ENCODE measurements around the gene NOBOX.

Gene NOBOX

DNA sequence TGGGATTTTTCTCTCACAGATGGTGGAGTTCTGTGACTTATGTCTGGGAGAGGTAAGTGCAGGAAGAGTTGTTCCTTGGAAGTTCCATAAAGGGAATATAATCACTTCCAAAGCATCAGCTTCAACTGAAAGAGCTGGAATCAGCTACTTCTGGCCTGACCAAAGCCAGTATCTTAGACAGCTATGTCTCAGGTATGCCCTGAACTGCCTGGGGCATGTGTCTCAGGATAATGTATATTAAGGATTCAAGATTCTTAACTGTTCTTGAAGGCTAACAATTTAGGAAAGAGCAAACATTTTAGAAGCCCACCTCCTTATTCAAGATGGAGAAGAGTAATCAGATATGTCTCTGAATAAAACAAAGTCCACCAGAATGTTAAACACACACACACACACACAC is 12.4 kb upstream of the NOBOX start:
- no peaks in the 10 kb centered on the region for H3K36me3 ChIP-seq (ENCODE audit: control insufficient read depth, insufficient read depth, low read length)
- no peaks in the 10 kb centered on the region for H3K9me3 ChIP-seq (ENCODE audit: control insufficient read depth, low read length)
- no peaks in the 10 kb centered on the region for H3K4me1 ChIP-seq (ENCODE audit: control insufficient read depth, insufficient read depth, low read length, poor library complexity, severe bottlenecking)
- no peak overlapping the region for H3K4me3 ChIP-seq (ENCODE audit: extremely low read depth, insufficient read depth, low read length, poor library complexity, severe bottlenecking)
- H3K27ac ChIP-seq (ENCODE audit: low read depth, low read length, severe bottlenecking) = no peak overlapping the region

DNA sequence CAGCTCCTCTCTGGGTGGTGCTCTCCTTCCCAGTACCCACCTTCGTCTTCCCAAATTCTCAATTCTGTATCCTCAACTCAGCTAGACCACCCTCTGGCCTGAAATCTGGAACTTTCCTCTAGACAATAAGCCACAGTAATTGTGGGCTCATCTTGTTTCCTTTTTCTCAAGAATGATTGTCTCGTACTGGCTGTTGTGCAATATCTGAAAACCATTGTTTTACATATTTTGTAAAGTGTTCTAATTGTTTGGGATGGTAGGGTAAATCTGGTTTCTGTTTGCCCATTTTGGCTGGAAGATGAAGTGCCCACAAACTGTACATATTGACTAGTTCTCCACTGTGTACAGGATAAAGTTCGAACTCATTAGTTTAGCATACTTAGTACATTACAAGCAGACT is 11.3 kb upstream of the NOBOX start:
- WGBS, 2 experiments (ENCODE audit: insufficient coverage in 2 of 2) = 50 to 71% methylated on average over 1 to 2 of the region's 3 CpGs
- Histone ChIP-seq H3K4me1 (ENCODE audit: control insufficient read depth, insufficient read depth, low read length, poor library complexity, severe bottlenecking) (no peaks in the 10 kb centered on the region), H3K4me3 (ENCODE audit: extremely low read depth, insufficient read depth, low read length, poor library complexity, severe bottlenecking) (no peak overlapping the region), H3K9me3 (ENCODE audit: control insufficient read depth, low read length) (no peaks in the 10 kb centered on the region), H3K36me3 (ENCODE audit: control insufficient read depth, insufficient read depth, low read length) (no peaks in the 10 kb centered on the region), H3K27ac (ENCODE audit: low read depth, low read length, severe bottlenecking) (no peak overlapping the region)

DNA sequence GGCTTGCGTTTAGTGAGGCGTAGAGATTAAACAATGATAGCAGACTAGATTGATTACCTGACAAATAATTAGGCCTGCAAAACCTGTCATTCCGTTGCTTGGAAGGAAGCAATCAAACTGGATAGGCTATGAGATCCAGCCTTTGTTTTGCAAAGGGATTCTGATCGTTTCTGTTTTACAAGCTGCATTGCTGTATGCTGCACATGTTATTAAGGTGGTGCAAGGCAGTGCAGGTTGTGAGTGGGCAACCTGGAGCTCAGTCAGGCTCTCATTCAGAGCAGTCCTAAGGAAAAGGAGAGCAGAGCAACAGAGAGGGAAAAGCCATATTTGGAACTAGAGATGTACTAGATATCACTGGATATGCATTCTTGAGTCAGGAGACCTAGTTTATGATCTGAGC is 6.9 kb upstream of the NOBOX start:
- 86 to 89% methylated on average over 4 of the region's 4 CpGs for WGBS, 2 experiments (ENCODE audit: insufficient coverage in 2 of 2)
- no peak overlapping the region for H3K27ac ChIP-seq (ENCODE audit: low read depth, low read length, severe bottlenecking)
- no peaks in the 10 kb centered on the region for H3K4me1 ChIP-seq (ENCODE audit: control insufficient read depth, insufficient read depth, low read length, poor library complexity, severe bottlenecking)
- H3K4me3 ChIP-seq (ENCODE audit: extremely low read depth, insufficient read depth, low read length, poor library complexity, severe bottlenecking) = no peak overlapping the region
- no peaks in the 10 kb centered on the region for H3K36me3 ChIP-seq (ENCODE audit: control insufficient read depth, insufficient read depth, low read length)
- no peaks in the 10 kb centered on the region for H3K9me3 ChIP-seq (ENCODE audit: control insufficient read depth, low read length)

DNA sequence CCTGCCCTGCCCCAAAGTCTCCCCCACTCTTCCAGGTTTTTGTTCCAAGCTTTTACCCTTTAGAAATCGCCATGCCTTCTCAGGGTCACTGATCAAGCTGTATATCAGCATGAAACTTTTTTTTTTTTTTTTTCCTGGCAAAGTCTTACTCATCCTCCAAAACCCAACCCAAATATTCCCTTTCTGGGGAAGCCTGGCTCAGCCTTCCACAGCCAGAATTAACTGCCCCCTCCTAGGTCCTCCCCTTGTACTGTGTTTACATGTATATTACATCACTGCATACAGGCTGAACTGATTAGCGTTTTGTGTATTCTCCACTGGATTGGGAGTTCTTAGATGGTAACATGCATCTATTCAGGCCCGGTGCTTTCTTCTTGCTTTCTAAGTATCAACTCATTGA is 4.6 kb upstream of the NOBOX start:
- Histone ChIP-seq H3K4me3 (ENCODE audit: extremely low read depth, insufficient read depth, low read length, poor library complexity, severe bottlenecking) (no peak overlapping the region), H3K36me3 (ENCODE audit: control insufficient read depth, insufficient read depth, low read length) (no peaks in the 10 kb centered on the region), H3K4me1 (ENCODE audit: control insufficient read depth, insufficient read depth, low read length, poor library complexity, severe bottlenecking) (no peaks in the 10 kb centered on the region), H3K27ac (ENCODE audit: low read depth, low read length, severe bottlenecking) (no peak overlapping the region), H3K9me3 (ENCODE audit: control insufficient read depth, low read length) (no peaks in the 10 kb centered on the region)
- WGBS, 2 experiments (ENCODE audit: insufficient coverage in 2 of 2) = 63 to 100% methylated on average over 1 to 2 of the region's 3 CpGs

DNA sequence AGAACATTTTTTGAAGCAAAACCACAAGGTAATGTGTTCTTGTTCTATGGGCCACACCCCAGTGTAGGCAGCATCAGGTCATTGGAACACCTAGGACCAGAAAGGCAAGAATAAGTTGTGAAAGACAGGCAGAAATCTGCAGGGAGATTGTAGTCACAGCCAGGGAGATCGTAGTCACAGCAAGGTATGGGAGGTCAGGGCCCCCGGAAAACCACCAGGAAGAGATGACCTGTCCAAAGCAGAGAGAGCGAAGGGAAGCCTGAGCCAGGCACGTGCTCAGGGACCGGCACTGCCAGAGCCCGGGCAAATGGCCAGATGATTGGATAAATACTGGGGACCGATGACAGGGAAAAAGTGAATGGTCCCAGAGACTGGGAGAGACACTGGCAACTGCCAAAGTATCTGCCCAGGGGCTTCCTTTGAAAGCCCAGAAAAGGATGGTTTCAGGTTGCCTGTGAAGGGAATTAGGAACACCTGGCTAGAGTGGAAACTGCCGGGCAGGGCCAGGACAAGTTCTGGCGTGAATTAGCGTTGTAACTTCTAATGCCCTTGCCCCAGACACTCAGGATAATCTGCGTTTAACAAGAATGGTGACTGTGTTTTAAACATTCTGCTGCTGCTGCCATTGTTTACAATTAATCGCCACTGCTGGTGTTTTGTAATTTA is 3.9 kb upstream of the NOBOX start:
- H3K27ac ChIP-seq (ENCODE audit: low read depth, low read length, severe bottlenecking) = no peak overlapping the region
- WGBS, 2 experiments (ENCODE audit: insufficient coverage in 2 of 2) = 89% methylated on average over 11 of the region's 12 CpGs
- no peaks in the 10 kb centered on the region for H3K4me1 ChIP-seq (ENCODE audit: control insufficient read depth, insufficient read depth, low read length, poor library complexity, severe bottlenecking)
- H3K9me3 ChIP-seq (ENCODE audit: control insufficient read depth, low read length) = no peaks in the 10 kb centered on the region
- H3K4me3 ChIP-seq (ENCODE audit: extremely low read depth, insufficient read depth, low read length, poor library complexity, severe bottlenecking) = no peak overlapping the region
- no peaks in the 10 kb centered on the region for H3K36me3 ChIP-seq (ENCODE audit: control insufficient read depth, insufficient read depth, low read length)

DNA sequence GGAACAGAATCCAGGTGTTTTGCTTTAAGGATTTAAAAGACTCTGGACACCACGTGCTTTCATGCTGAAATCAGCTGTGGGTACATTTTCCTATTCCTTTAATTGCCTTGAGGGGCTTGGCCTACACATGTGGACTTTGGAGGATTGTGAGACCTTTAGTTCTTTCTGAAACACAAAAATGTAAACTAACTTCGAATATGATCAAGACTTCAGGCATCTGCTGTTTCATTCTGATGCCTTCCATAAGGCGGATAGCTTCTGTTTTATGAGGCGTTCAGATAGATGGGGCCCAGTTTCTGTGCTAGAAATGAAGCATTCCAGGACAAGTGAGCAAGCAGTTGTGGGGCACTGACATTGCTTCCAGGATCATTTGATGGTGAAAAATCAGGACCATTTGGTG is 1.5 kb upstream of the NOBOX start:
- Histone ChIP-seq H3K36me3 (ENCODE audit: control insufficient read depth, insufficient read depth, low read length) (no peaks in the 10 kb centered on the region), H3K9me3 (ENCODE audit: control insufficient read depth, low read length) (no peaks in the 10 kb centered on the region), H3K4me1 (ENCODE audit: control insufficient read depth, insufficient read depth, low read length, poor library complexity, severe bottlenecking) (no peaks in the 10 kb centered on the region), H3K27ac (ENCODE audit: low read depth, low read length, severe bottlenecking) (no peak overlapping the region), H3K4me3 (ENCODE audit: extremely low read depth, insufficient read depth, low read length, poor library complexity, severe bottlenecking) (no peak overlapping the region)
- WGBS, 2 experiments (ENCODE audit: insufficient coverage in 2 of 2) = 85 to 97% methylated on average over 3 to 4 of the region's 4 CpGs

DNA sequence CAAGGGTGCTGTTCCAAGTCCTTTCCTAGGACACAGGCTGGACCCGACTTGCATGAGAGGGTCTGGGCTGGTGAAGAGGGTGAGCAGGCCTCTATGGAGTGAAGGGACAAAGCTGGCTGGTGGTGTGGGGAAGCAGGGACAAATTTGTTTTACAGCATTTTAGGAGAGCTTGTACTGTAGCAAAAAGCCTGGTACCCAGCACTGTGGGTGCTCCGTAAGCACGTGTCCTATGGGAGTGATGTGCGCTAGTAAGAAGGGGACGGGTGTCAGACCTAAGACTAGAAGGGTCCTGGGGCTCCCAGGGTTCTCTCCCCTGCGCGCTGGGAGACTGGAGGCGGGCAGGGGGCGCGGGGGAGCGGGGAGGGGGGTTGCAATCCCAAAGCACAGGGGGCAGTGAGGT is 391 bp downstream of the NOBOX start:
- H3K4me1 ChIP-seq (ENCODE audit: control insufficient read depth, insufficient read depth, low read length, poor library complexity, severe bottlenecking) = no peaks in the 10 kb centered on the region
- no peaks in the 10 kb centered on the region for H3K36me3 ChIP-seq (ENCODE audit: control insufficient read depth, insufficient read depth, low read length)
- H3K27ac ChIP-seq (ENCODE audit: low read depth, low read length, severe bottlenecking) = no peak overlapping the region
- H3K4me3 ChIP-seq (ENCODE audit: extremely low read depth, insufficient read depth, low read length, poor library complexity, severe bottlenecking) = no peak overlapping the region
- WGBS, 2 experiments (ENCODE audit: insufficient coverage in 2 of 2) = 90 to 95% methylated on average over 4 to 8 of the region's 11 CpGs
- H3K9me3 ChIP-seq (ENCODE audit: control insufficient read depth, low read length) = no peaks in the 10 kb centered on the region

DNA sequence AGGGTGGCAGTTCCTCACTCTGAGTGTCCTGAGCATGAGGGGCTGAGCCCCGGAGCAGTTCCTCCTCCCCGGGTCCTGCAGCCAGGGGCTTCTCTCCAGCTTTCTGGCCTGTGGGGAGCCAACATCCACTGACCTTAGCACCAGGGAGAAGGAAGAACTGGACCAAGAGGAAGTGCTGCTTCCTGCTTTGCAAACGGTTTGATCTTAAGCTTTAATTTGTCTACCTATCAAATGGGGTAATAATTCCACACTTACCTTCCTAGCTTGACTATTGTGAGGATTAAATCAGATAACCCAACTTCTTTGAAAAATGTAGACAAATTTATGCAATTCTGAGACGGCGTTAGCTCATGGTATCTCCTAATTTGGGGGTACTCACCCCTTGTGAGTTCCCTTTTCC is 2.0 kb downstream of the NOBOX start:
- Histone ChIP-seq H3K9me3 (ENCODE audit: control insufficient read depth, low read length) (no peaks in the 10 kb centered on the region), H3K36me3 (ENCODE audit: control insufficient read depth, insufficient read depth, low read length) (no peaks in the 10 kb centered on the region), H3K4me1 (ENCODE audit: control insufficient read depth, insufficient read depth, low read length, poor library complexity, severe bottlenecking) (no peaks in the 10 kb centered on the region), H3K4me3 (ENCODE audit: extremely low read depth, insufficient read depth, low read length, poor library complexity, severe bottlenecking) (no peak overlapping the region), H3K27ac (ENCODE audit: low read depth, low read length, severe bottlenecking) (no peak overlapping the region)
- WGBS, 2 experiments (ENCODE audit: insufficient coverage in 2 of 2) = 89 to 95% methylated on average over 2 to 4 of the region's 5 CpGs

DNA sequence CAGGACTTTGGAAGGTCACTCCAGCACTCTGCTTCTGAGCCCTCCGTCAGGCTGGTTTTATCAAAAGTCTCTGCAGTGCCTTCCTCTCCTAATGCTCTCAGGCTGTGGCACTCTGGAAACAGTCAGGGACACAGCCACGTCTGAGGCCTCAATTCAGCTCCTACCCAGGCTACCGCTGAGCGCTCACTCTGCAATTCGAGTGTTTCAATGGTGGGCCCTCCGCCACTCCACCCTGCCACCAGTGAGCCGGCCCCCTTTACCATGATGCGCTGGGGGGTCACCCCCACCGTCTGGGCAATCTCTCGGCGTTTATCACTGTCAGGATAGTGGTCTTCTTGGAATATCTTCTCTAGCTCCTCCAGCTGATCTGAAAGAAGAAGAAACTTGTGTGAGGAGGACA is 3.5 kb downstream of the NOBOX start:
- 84 to 91% methylated on average over 7 of the region's 11 CpGs for WGBS, 2 experiments (ENCODE audit: insufficient coverage in 2 of 2)
- Histone ChIP-seq H3K36me3 (ENCODE audit: control insufficient read depth, insufficient read depth, low read length) (no peaks in the 10 kb centered on the region), H3K9me3 (ENCODE audit: control insufficient read depth, low read length) (no peaks in the 10 kb centered on the region), H3K4me3 (ENCODE audit: extremely low read depth, insufficient read depth, low read length, poor library complexity, severe bottlenecking) (no peak overlapping the region), H3K4me1 (ENCODE audit: control insufficient read depth, insufficient read depth, low read length, poor library complexity, severe bottlenecking) (no peaks in the 10 kb centered on the region), H3K27ac (ENCODE audit: low read depth, low read length, severe bottlenecking) (no peak overlapping the region)

DNA sequence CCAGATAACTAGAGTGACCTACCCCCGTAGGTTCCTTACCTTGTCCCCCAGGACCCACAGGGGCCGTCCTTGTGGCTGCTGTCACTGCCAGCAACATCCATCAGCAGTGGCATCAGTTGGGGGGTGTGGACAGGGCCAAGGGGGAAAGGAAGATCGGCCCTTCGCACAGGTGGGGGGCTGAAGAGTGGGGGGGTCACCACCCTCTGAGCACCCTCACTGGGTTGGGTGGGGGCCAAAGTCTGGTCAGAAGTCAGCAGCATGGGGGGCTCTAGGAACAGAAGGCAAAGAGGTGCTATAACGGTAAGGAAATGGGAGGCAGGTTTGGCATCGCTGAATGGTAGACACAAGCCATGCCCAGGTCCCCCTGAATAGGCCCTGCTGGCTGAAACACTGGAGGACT is 4.6 kb downstream of the NOBOX start:
- H3K27ac ChIP-seq (ENCODE audit: low read depth, low read length, severe bottlenecking) = no peak overlapping the region
- 90 to 100% methylated on average over 2 to 5 of the region's 6 CpGs for WGBS, 2 experiments (ENCODE audit: insufficient coverage in 2 of 2)
- H3K4me3 ChIP-seq (ENCODE audit: extremely low read depth, insufficient read depth, low read length, poor library complexity, severe bottlenecking) = no peak overlapping the region
- H3K36me3 ChIP-seq (ENCODE audit: control insufficient read depth, insufficient read depth, low read length) = no peaks in the 10 kb centered on the region
- no peaks in the 10 kb centered on the region for H3K9me3 ChIP-seq (ENCODE audit: control insufficient read depth, low read length)
- H3K4me1 ChIP-seq (ENCODE audit: control insufficient read depth, insufficient read depth, low read length, poor library complexity, severe bottlenecking) = no peaks in the 10 kb centered on the region

DNA sequence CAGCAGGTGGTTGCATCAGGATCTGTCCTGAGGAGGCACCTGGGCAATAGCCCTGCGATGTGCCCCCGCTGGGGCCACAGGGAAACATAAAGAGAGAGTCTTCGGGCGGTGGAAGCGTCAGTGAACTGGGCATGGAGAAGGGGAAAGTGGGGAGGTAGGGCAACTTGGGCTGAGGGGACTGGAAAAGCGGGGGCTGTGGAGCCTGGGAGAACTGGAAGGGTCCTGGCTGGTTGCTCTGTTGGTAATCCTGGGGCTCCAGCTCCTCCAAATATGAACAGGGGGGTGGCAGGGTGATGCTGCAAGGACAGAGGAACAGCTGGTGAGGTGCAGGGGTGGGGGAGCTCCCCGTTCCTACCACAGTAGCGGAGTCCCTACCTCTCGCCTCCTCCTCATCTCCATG is 5.2 kb downstream of the NOBOX start:
- no peak overlapping the region for H3K4me3 ChIP-seq (ENCODE audit: extremely low read depth, insufficient read depth, low read length, poor library complexity, severe bottlenecking)
- H3K9me3 ChIP-seq (ENCODE audit: control insufficient read depth, low read length) = no peaks in the 10 kb centered on the region
- WGBS, 2 experiments (ENCODE audit: insufficient coverage in 2 of 2) = 87 to 95% methylated on average over 6 to 8 of the region's 9 CpGs
- H3K27ac ChIP-seq (ENCODE audit: low read depth, low read length, severe bottlenecking) = no peak overlapping the region
- no peaks in the 10 kb centered on the region for H3K36me3 ChIP-seq (ENCODE audit: control insufficient read depth, insufficient read depth, low read length)
- H3K4me1 ChIP-seq (ENCODE audit: control insufficient read depth, insufficient read depth, low read length, poor library complexity, severe bottlenecking) = no peaks in the 10 kb centered on the region
